GM19193 (cell line): ENCODE data around the gene TAT.

Experiments
- POLR2A ChIP-seq: IDR thresholded peaks from 4 replicates; pipeline ENCODE4 v1.6.1; 2011; ENCODE audit not compliant: insufficient read depth, insufficient read length; ENCODE audit errors: extremely low read depth

The TAT gene

GRCh38 chr16:71590584-71590983, 13.7 kb upstream of the TAT start:
- TF ChIP-seq POLR2A: no peak

GRCh38 chr16:71585318-71585703, 8.4 kb upstream of the TAT start:
- no peak for TF ChIP-seq POLR2A

- TF ChIP-seq POLR2A: no peak
Measured at GRCh38 chr16:71584543-71585317, 7.8 kb upstream of the TAT start.

GRCh38 chr16:71574702-71575101, 2.2 kb downstream of the TAT start:
- no peak for TF ChIP-seq POLR2A

GRCh38 chr16:71573387-71574094, 3.4 kb downstream of the TAT start:
- no peak for TF ChIP-seq POLR2A

GRCh38 chr16:71572497-71573116, 4.3 kb downstream of the TAT start:
- no peak for TF ChIP-seq POLR2A

- no peak for TF ChIP-seq POLR2A
Measured at GRCh38 chr16:71570144-71570543, 6.7 kb downstream of the TAT start.

- no peak for TF ChIP-seq POLR2A
Measured at GRCh38 chr16:71569621-71570020, 7.3 kb downstream of the TAT start.

GRCh38 chr16:71568551-71568950, 8.3 kb downstream of the TAT start:
- no peak for TF ChIP-seq POLR2A

GRCh38 chr16:71567931-71568330, 9.0 kb downstream of the TAT start:
- no peak for TF ChIP-seq POLR2A

GRCh38 chr16:71565812-71566700, 10.8 kb downstream of the TAT start:
- no peak for TF ChIP-seq POLR2A

GRCh38 chr16:71564335-71564967, 12.4 kb downstream of the TAT start:
- TF ChIP-seq POLR2A: no peak

- TF ChIP-seq POLR2A: no peak
Measured at GRCh38 chr16:71562552-71562951, 14.3 kb downstream of the TAT start.

GRCh38 chr16:71559855-71560254, 17.0 kb downstream of the TAT start:
- TF ChIP-seq POLR2A: no peak

GRCh38 chr16:71557954-71558582, 18.8 kb downstream of the TAT start:
- no peak for TF ChIP-seq POLR2A

- TF ChIP-seq POLR2A: no peak
Measured at GRCh38 chr16:71557299-71557698, 19.6 kb downstream of the TAT start.
